GM13976 (cell line): ENCODE measurements around the gene OXLD1.
"Not testable (repeated sequence)": the region's sequence is repeated elsewhere in the genome, so short reads cannot be mapped to it uniquely, and the experiment has no call there.

Source experiments
- DNase-seq: peaks from one replicate; pipeline ENCODE4 v3.0.0; 2012; ENCODE audit warnings: low spot score
- CTCF ChIP-seq: IDR thresholded peaks from 2 replicates; pipeline ENCODE4 v1.5.1; 2012; ENCODE audit warnings: borderline replicate concordance, mild to moderate bottlenecking; ENCODE audit not compliant: insufficient read depth; ENCODE audit errors: extremely low read depth, missing control alignments, control extremely low read depth
- in situ Hi-C: fragments of 300-500 bp; cut with MboI; formaldehyde crosslinking; loops from one replicate; pipeline ENCODE4 v1.12.0; 2022; ENCODE audit warnings: low sequenced_read_pairs, mixed read lengths, inconsistent platforms; ENCODE audit not compliant: unreplicated experiment

OXLD1 gene

DNA sequence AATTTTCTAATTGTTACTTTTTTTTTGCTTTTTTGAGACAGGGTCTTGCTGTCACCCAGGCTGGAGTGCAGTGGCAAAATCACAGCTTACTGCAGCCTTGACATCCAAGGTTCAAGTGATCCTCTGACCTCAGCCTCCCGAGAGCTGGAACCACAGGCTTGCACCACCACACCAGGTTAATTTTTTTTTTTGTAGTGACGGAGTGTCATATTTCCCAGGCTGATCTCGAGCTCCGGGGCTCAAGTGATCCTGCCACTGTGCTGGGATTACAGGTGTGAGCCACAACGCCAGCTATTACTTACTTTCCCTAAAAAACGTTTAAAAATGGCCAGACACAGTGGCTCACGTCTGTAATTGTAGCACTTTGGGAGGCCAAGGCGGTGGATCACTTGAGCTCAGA is 36.1 kb downstream of the OXLD1 start:
- in situ Hi-C loops: no loop called here
- DNase-seq: no peak
- TF ChIP-seq CTCF: no peak

DNA sequence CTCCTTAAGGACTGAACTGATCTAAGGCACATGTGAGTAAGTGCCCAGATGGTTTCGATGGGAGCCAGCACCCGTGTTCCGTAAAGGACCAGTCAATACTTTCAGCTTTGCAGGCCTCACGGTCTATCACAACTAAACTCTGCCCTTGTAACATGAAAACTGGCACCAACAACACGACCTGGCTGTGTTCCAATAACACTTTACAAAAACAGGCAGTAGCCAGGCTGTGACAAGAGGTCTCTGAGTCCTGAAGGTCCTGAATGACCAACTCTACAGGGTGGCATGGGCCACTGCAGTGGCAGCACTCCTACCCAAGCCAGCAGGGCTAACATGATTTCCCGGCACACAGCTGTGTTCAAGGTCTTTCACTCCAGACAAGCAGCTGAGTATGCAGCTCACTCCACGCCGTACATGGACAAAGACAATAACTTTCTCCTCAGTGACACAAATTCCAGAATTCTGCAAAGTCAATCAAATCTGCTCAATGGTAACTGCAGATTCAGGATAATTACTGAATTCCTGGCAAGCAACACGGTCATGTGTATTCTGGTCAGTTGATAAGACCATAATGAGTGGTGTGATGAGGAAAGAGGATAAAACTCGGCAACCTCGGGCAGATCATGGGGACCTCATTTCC is 44.8 kb downstream of the OXLD1 start:
- TF ChIP-seq CTCF: no peak

GRCh38 chr17:81618307-81618706 is 48.1 kb downstream of the OXLD1 start:
- DNase-seq, in situ Hi-C loops: not testable (repeated sequence)

More for the DNA sequence above, 44.8 kb downstream of the OXLD1 start:
- in situ Hi-C loops: no loop called here
- DNase-seq: no peak

DNA sequence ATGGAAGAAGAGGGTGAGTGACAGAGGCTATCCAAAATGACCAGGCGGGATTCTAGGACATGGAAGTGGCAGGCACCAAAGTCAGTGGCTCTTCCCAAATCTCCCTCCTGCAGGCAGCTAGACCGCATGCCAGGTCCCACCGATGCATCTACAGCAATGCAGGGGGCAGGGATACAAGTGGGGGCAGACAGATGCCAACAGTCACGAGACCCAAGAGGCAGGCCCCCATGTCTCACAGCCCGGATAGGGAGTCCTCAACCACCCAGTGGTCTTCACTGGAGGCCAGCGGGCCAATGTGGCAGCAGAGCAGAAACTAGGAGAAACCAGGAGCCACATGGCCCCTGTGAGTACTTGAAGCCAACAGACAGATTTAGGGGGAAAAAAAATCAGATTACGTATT is 49.5 kb downstream of the OXLD1 start:
- DNase-seq: no peak
- no peak for TF ChIP-seq CTCF
- in situ Hi-C loops: no loop called here

DNA sequence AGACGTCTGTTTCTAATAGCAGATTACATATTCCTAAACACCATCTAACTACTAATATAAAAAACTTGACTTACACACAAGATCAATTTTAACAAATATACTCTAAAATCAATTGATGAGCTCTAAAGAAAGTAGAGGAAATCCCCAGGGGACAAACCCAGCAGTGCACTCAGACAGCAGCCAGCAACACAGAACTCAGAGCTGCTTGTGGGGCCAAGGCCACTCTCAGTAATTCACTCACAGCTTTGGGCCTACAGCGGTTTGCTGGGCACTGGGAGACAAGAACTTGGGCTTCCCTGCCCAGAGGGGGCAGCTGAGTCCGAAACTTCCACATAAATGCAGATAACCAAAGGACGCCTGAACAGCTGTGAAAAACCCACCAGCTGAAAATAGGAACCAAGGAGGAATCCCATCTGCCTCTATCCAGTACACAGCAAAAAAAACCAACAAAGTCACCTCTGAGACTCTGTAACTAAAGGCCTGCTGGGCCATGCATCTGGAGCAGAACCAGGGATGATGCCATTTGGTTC is 50.9 kb downstream of the OXLD1 start:
- no peak for TF ChIP-seq CTCF
- no peak for DNase-seq
- in situ Hi-C loops: no loop called here
